ENCODE results near the gene SYK. TPM values are rescaled to one million over a fixed set of nuclear protein-coding genes. Genes with fewer than 3 reads are reported as not detected.
A peak's percentile ranks its signal among the peaks of the same experiment; 100 is the strongest.

Gene SYK
- total and polyA plus RNA-seq, 4 donors = 2.1 to 31.5 (median 13.3) TPM

DNA sequence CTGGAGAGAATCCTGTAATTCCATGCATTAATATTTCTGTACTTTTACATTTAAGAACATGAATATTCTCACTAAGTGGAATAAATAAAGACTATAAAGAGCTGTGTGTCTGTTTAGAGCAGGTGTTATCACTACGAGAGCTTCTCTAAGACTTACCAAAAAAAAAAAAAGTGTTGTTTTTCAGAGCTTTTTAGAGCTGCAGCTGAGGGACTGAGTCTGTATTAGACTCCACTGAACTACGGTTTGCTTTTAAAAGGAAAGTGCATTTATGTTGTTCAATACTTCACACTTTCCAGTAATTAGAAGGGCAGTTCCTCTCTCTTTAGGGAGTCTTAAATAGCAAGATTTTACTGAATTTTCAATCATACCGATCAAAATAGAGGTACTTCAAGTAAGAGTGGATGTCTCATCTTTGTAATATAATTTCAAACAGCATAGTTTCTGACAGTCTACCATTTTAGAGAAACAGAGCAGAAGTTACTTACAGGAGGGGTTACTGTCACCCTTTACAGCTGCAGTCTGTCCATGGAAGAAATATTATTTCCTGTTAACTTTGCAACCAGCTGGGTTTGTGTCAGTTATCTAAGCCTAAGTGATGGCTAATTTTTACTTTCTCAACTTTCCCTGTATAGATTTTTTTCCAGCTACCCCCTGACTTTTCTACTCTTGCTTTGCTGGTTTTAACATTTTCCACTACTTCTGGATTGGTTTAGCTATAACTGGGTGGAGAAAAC is 2.4 kb downstream of the SYK start:
- WGBS, 2 donors = 59 to 66% methylated on average over 3 of the region's 3 CpGs
- intact Hi-C loops (cut with DNase I) = no loop called here
- Histone ChIP-seq H3K9me3 (ENCODE audit: control insufficient read depth, low read length) (no peaks in the 10 kb centered on the region), H3K27ac (ENCODE audit: low read depth in 1 of 2, low read length in 2 of 2) (no peak overlapping the region), H3K4me3 (ENCODE audit: low read length in 2 of 2) (no peak overlapping the region), H3K4me1 (ENCODE audit: control insufficient read depth in 1 of 2, insufficient read depth in 2 of 2, low read length in 2 of 2) (no peaks in the 10 kb centered on the region), H3K36me3 (ENCODE audit: control insufficient read depth in 1 of 2, insufficient read depth in 2 of 2, low read length in 1 of 2) (no peaks in the 10 kb centered on the region), H3K27me3 (ENCODE audit: control insufficient read depth in 1 of 2, insufficient read depth in 2 of 2, low read length in 1 of 2) (no peaks in the 10 kb centered on the region)
- no peak for ATAC-seq (ENCODE audit: low FRiP score)
- DNase-seq = no peak

DNA sequence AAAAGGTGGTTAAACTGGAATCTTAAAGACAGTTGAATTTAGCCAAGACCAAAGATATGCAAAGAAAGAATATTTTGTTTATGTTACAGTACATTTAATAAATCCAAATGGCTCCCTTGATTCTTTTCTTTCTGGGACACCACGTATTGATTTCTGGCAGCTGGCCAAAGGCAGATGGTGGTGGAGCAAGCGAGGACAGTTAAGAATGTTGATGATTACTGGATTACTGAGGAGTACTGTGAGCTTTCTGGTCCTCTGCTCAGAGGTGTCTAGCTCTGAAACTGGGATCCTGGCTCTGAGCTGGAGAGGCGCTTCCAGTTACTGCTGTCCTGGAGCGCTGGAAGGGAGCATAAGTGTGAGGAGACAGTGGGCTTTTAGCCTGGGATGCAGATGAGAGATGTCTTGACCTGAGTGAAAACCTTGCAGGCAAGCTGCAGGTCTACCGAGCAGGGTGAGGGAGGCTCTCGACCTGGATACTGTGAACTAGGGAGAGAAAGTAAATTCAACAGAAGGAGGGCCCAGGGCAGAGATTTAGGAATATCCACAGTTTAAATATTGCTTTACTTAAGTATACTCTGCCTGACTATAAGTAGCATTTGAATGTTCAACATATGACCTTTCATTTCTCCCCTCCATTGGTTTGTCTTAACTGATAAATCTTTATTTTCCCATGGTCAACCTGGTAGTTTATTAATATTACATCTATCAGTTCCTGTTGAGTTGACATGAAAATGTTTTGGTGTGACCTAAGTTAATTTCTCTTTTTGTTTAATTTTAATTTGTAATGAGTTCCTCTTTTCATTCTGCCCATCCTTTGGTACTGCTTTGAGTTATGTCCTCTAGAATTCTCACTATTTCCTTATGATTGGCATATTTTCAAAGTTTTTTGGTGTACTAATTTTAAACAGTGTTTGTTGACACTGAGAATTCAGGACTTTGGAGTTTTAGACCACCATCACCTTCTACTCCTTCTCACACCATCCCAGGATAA is 3.7 kb downstream of the SYK start:
- Histone ChIP-seq H3K36me3 (ENCODE audit: control insufficient read depth in 1 of 2, insufficient read depth in 2 of 2, low read length in 1 of 2) (no peaks in the 10 kb centered on the region), H3K9me3 (ENCODE audit: control insufficient read depth, low read length) (no peaks in the 10 kb centered on the region), H3K4me1 (ENCODE audit: control insufficient read depth in 1 of 2, insufficient read depth in 2 of 2, low read length in 2 of 2) (no peaks in the 10 kb centered on the region), H3K4me3 (ENCODE audit: low read length in 2 of 2) (no peak overlapping the region), H3K27me3 (ENCODE audit: control insufficient read depth in 1 of 2, insufficient read depth in 2 of 2, low read length in 1 of 2) (no peaks in the 10 kb centered on the region), H3K27ac (ENCODE audit: low read depth in 1 of 2, low read length in 2 of 2) (no peak overlapping the region)
- DNase-seq = no peak
- WGBS, 2 donors = 67 to 73% methylated on average over 6 of the region's 6 CpGs
- no peak for ATAC-seq (ENCODE audit: low FRiP score)
- intact Hi-C loops (cut with DNase I) = no loop called here

- Histone ChIP-seq H3K27ac (ENCODE audit: low read depth in 1 of 2, low read length in 2 of 2) (no peak overlapping the region), H3K4me1 (ENCODE audit: control insufficient read depth in 1 of 2, insufficient read depth in 2 of 2, low read length in 2 of 2) (no peaks in the 10 kb centered on the region), H3K27me3 (ENCODE audit: control insufficient read depth in 1 of 2, insufficient read depth in 2 of 2, low read length in 1 of 2) (no peaks in the 10 kb centered on the region), H3K36me3 (ENCODE audit: control insufficient read depth in 1 of 2, insufficient read depth in 2 of 2, low read length in 1 of 2) (no peaks in the 10 kb centered on the region), H3K4me3 (ENCODE audit: low read length in 2 of 2) (no peak overlapping the region), H3K9me3 (ENCODE audit: control insufficient read depth, low read length) (no peaks in the 10 kb centered on the region)
- no peak for ATAC-seq (ENCODE audit: low FRiP score)
- DNase-seq = no peak
- WGBS, 2 donors = 67 to 80% methylated on average over 3 of the region's 3 CpGs
- intact Hi-C loops (cut with DNase I) = no loop called here
Measured at GRCh38 chr9:90807006-90807405, 5.4 kb downstream of the SYK start.

GRCh38 chr9:90808398-90808797 is 6.8 kb downstream of the SYK start:
- H3K36me3 ChIP-seq (ENCODE audit: control insufficient read depth in 1 of 2, insufficient read depth in 2 of 2, low read length in 1 of 2) = no peaks in the 10 kb centered on the region
- H3K27me3 ChIP-seq (ENCODE audit: control insufficient read depth in 1 of 2, insufficient read depth in 2 of 2, low read length in 1 of 2) = no peaks in the 10 kb centered on the region
- intact Hi-C loops (cut with DNase I) = no loop called here
- H3K9me3 ChIP-seq (ENCODE audit: control insufficient read depth, low read length) = no peaks in the 10 kb centered on the region
- DNase-seq (no peak), ATAC-seq (ENCODE audit: low FRiP score) (no peak)
- H3K4me1 ChIP-seq (ENCODE audit: control insufficient read depth in 1 of 2, insufficient read depth in 2 of 2, low read length in 2 of 2) = no peaks in the 10 kb centered on the region
- H3K27ac ChIP-seq (ENCODE audit: low read depth in 1 of 2, low read length in 2 of 2) = no peak overlapping the region
- no peak overlapping the region for H3K4me3 ChIP-seq (ENCODE audit: low read length in 2 of 2)
- 77 to 82% methylated on average over 6 of the region's 6 CpGs for WGBS, 2 donors

DNA sequence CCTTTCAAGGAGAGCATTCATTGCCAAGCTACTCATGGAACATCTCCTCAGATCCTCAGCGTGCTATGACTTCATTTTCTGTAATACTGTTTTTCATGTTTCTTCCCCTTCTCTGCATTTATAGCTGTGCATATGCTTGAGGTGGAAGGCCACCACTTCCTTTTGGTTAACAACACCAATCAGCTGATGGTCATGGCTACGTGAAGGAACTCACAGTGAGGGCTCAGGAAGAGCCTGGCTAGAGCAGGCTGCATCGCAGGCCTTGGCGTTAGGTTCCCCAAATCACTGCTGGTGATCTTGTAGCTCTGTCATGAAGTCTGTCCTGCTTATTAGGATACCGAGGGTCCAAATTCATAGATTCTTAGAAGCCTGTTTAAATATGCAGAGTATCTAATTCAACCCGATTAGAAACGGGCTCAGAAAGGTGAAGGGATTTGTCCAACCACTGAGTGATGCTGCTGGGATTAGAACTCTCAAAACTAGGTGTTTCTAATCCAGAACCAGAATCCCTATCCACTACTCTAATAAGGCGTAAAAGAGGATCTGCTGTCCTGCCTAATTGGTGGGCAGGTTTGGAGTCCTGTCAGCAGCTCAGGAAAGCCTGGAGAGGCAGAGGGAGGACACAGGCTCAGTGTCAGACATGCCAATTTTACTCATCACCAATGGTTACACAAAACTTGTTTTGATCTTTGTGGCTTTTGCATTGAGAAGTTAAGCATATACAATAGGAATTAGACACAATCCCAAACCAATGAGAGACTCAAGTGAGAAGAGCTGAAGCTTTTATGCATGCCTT is 7.5 kb downstream of the SYK start:
- ATAC-seq (ENCODE audit: low FRiP score) = no peak
- Histone ChIP-seq H3K4me3 (ENCODE audit: low read length in 2 of 2) (no peak overlapping the region), H3K27me3 (ENCODE audit: control insufficient read depth in 1 of 2, insufficient read depth in 2 of 2, low read length in 1 of 2) (no peaks in the 10 kb centered on the region), H3K36me3 (ENCODE audit: control insufficient read depth in 1 of 2, insufficient read depth in 2 of 2, low read length in 1 of 2) (no peaks in the 10 kb centered on the region), H3K4me1 (ENCODE audit: control insufficient read depth in 1 of 2, insufficient read depth in 2 of 2, low read length in 2 of 2) (no peaks in the 10 kb centered on the region), H3K27ac (ENCODE audit: low read depth in 1 of 2, low read length in 2 of 2) (no peak overlapping the region), H3K9me3 (ENCODE audit: control insufficient read depth, low read length) (no peaks in the 10 kb centered on the region)
- WGBS, 2 donors = 88 to 91% methylated on average over 8 of the region's 8 CpGs
- DNase-seq = peak in 1 of 2 donors; percentile 68
- intact Hi-C loops (cut with DNase I) = no loop called here

DNA sequence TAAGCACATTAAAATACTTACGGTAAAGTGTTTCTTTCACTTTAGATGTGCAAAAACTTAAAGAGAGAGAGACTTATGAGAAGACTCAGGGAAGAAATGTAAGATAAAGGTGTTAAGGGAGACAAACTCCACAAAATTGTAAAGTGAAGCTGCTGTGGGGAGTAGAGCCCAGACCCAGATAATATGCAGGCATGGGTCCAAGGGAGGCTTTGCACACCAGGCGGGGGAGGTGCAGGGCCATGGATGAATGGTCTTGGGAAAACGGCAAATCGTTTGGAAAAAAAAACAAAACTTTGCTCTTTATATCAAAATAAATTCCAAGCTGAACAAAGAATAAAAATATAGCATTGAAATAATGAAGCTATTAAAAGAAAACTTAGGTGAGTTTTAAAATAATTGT is 9.1 kb downstream of the SYK start:
- intact Hi-C loops (cut with DNase I) = no loop called here
- no peak overlapping the region for H3K27ac ChIP-seq (ENCODE audit: low read depth in 1 of 2, low read length in 2 of 2)
- no peaks in the 10 kb centered on the region for H3K27me3 ChIP-seq (ENCODE audit: control insufficient read depth in 1 of 2, insufficient read depth in 2 of 2, low read length in 1 of 2)
- H3K4me3 ChIP-seq (ENCODE audit: low read length in 2 of 2) = no peak overlapping the region
- H3K9me3 ChIP-seq (ENCODE audit: control insufficient read depth, low read length) = no peaks in the 10 kb centered on the region
- WGBS, 2 donors = 27 to 38% methylated on average over 4 of the region's 4 CpGs
- ATAC-seq (ENCODE audit: low FRiP score) = no peak
- no peaks in the 10 kb centered on the region for H3K36me3 ChIP-seq (ENCODE audit: control insufficient read depth in 1 of 2, insufficient read depth in 2 of 2, low read length in 1 of 2)
- DNase-seq = no peak
- no peaks in the 10 kb centered on the region for H3K4me1 ChIP-seq (ENCODE audit: control insufficient read depth in 1 of 2, insufficient read depth in 2 of 2, low read length in 2 of 2)

- ATAC-seq (ENCODE audit: low FRiP score) (no peak), DNase-seq (no peak)
- H3K36me3 ChIP-seq (ENCODE audit: control insufficient read depth in 1 of 2, insufficient read depth in 2 of 2, low read length in 1 of 2) = no peaks in the 10 kb centered on the region
- WGBS, 2 donors = 76 to 80% methylated on average over 8 of the region's 8 CpGs
- H3K9me3 ChIP-seq (ENCODE audit: control insufficient read depth, low read length) = no peaks in the 10 kb centered on the region
- no peaks in the 10 kb centered on the region for H3K4me1 ChIP-seq (ENCODE audit: control insufficient read depth in 1 of 2, insufficient read depth in 2 of 2, low read length in 2 of 2)
- no peaks in the 10 kb centered on the region for H3K27me3 ChIP-seq (ENCODE audit: control insufficient read depth in 1 of 2, insufficient read depth in 2 of 2, low read length in 1 of 2)
- no peak overlapping the region for H3K4me3 ChIP-seq (ENCODE audit: low read length in 2 of 2)
- intact Hi-C loops (cut with DNase I) = no loop called here
- H3K27ac ChIP-seq (ENCODE audit: low read depth in 1 of 2, low read length in 2 of 2) = no peak overlapping the region
Measured at GRCh38 chr9:90813046-90813445, 11.4 kb downstream of the SYK start.

DNA sequence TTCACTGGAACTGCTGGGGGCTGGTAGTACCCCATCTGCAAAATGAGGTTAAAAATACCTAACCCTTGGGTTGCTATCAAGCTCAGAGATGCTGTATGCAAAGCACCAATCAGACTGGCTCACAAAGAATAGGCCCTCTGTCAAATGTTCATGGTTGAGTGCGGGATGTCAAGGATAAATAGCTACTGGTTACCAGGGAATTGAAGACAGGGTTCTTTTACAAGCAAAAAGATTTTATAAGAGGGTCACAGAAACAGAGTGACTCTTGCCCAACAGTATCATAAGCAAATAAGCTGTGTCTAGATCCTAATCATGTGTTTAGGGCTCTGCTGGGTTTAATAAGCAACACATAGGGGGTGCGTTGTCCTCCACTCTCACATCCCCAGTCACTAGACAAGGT is 11.9 kb downstream of the SYK start:
- Histone ChIP-seq H3K9me3 (ENCODE audit: control insufficient read depth, low read length) (no peaks in the 10 kb centered on the region), H3K4me3 (ENCODE audit: low read length in 2 of 2) (no peak overlapping the region), H3K27ac (ENCODE audit: low read depth in 1 of 2, low read length in 2 of 2) (no peak overlapping the region), H3K27me3 (ENCODE audit: control insufficient read depth in 1 of 2, insufficient read depth in 2 of 2, low read length in 1 of 2) (no peaks in the 10 kb centered on the region), H3K36me3 (ENCODE audit: control insufficient read depth in 1 of 2, insufficient read depth in 2 of 2, low read length in 1 of 2) (no peaks in the 10 kb centered on the region), H3K4me1 (ENCODE audit: control insufficient read depth in 1 of 2, insufficient read depth in 2 of 2, low read length in 2 of 2) (no peaks in the 10 kb centered on the region)
- WGBS, 2 donors = 92 to 96% methylated on average over 2 of the region's 2 CpGs
- intact Hi-C loops (cut with DNase I) = no loop called here
- ATAC-seq (ENCODE audit: low FRiP score) = no peak
- DNase-seq = no peak
